Uterus (tissue), 4 donors: ENCODE data around the gene L2HGDH. TPM values are rescaled to one million over a fixed set of nuclear protein-coding genes. Genes with fewer than 3 reads are reported as not detected.
A peak's percentile ranks its signal among the peaks of the same experiment; 100 is the strongest.

Experiments used
- DNase-seq, 2 donors: peaks; one replicate each; pipeline ENCODE4 v3.0.0-alpha.2; 2019 to 2020
- H3K27ac ChIP-seq, 2 donors: fragments of 200-600 bp; sonication (generic); 1 replicate in 1 of 2; 2 replicates in 1 of 2; pipeline ENCODE4 v1.5.1; 2016 to 2018
- H3K27me3 ChIP-seq, 2 donors: fragments of 200-600 bp; sonication (generic); one replicate each; pipeline ENCODE4 v1.5.1; 2018 to 2019; ENCODE audit warnings: control low read depth in 1 of 2
- H3K36me3 ChIP-seq, 2 donors: fragments of 200-600 bp; sonication (generic); one replicate each; pipeline ENCODE4 v1.5.1; 2019; ENCODE audit warnings: control low read depth in 1 of 2
- H3K4me1 ChIP-seq, 2 donors: fragments of 200-600 bp; sonication (generic); one replicate each; pipeline ENCODE4 v1.5.1; 2018 to 2019; ENCODE audit warnings: control low read depth in 1 of 2
- H3K4me3 ChIP-seq, 2 donors: fragments of 200-600 bp; sonication (generic); 1 replicate in 1 of 2; 2 replicates in 1 of 2; pipeline ENCODE4 v1.5.1; 2018 to 2019; ENCODE audit warnings: mild to moderate bottlenecking in 1 of 2
- H3K9me3 ChIP-seq, 2 donors: fragments of 200-600 bp; sonication (generic); one replicate each; pipeline ENCODE4 v1.5.1; 2019; ENCODE audit warnings: control low read depth in 1 of 2
- CTCF ChIP-seq, 4 experiments: fragments of 200-600 bp in 2 of 4; fragments of 450-650 bp in 2 of 4; sonication (generic) in 2 of 4; IDR thresholded peaks; one replicate each; pipeline ENCODE4 v1.5.1; 2016 to 2019; ENCODE audit warnings: antibody characterized with exemption in 4 of 4, mild to moderate bottlenecking in 2 of 4, moderate library complexity in 1 of 4
- POLR2A ChIP-seq, 2 donors: fragments of 450-650 bp; IDR thresholded peaks; one replicate each; pipeline ENCODE4 v1.6.1; 2016; ENCODE audit warnings: antibody characterized with exemption in 2 of 2, mild to moderate bottlenecking in 1 of 2, moderate library complexity in 1 of 2
- intact Hi-C: fragments of 100-400 bp; cut with DNase I; formaldehyde crosslinking; loops from one replicate; pipeline ENCODE4 v1.15.1; 2023; ENCODE audit warnings: low total_unique reads
- total RNA-seq, 4 donors: library from RNA; depleted of rRNA in 3 of 4; stranded (reverse); fragments of >200 nt in 3 of 4; gene quantifications; one replicate each; pipeline versions ENCODE4 v1.1.0 to v1.2.4, GENCODE V29; 2014 to 2023
- donor health status: DM: yes; HTN: yes; CAD: no.

L2HGDH gene
- total RNA-seq, 4 donors from 2014 or later: 0.29 to 7.9 (median 2.5) TPM

GRCh38 chr14:50228313-50228712, 83.7 kb downstream of the L2HGDH start:
- TF ChIP-seq CTCF (IDR thresholded peaks at IDR 0.05): no peak
- no peak for TF ChIP-seq POLR2A (IDR thresholded peaks at IDR 0.05)
- Histone ChIP-seq H3K9me3 (no peaks in the 10 kb centered on the region), H3K36me3 (no peaks in the 10 kb centered on the region), H3K4me1 (peaks cover 0 to 9% of the 10 kb centered on the region in 2 donors), H3K4me3 (no peak overlapping the region), H3K27ac (no peak overlapping the region), H3K27me3 (no peaks in the 10 kb centered on the region)
- DNase-seq: no peak
- intact Hi-C loops: no loop called here

DNA sequence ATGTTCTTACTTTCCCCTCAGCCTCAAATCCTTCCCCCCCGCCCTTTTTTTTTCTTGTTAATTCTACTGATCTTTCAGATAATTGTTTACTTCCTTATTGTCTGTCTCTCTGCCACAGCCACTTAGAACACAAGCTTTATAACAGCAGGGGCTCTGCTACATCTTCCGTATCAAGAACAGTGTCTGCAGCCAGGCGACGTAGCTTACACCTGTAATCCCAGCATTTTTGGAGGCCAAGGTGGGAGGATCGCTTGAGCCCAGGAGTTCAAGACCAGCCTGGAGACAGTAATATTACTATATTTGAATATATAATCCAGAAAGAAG, 86.1 kb downstream of the L2HGDH start:
- TF ChIP-seq POLR2A (IDR thresholded peaks at IDR 0.05) (no peak), CTCF (IDR thresholded peaks at IDR 0.05) (no peak)
- intact Hi-C loops: no loop called here
- peaks cover 0 to 9% of the 10 kb centered on the region in 2 donors for H3K4me1 ChIP-seq
- no peak for DNase-seq
- H3K4me3 ChIP-seq: no peak overlapping the region
- H3K27me3 ChIP-seq: no peaks in the 10 kb centered on the region
- H3K9me3 ChIP-seq: no peaks in the 10 kb centered on the region
- peak overlapping the region in 1 of 2 donors; percentile 60 for H3K27ac ChIP-seq
- H3K36me3 ChIP-seq: no peaks in the 10 kb centered on the region

- Histone ChIP-seq H3K27ac (peak overlapping the region in 1 of 2 donors; percentile 60), H3K36me3 (no peaks in the 10 kb centered on the region), H3K4me3 (no peak overlapping the region), H3K9me3 (no peaks in the 10 kb centered on the region), H3K4me1 (peaks cover 0 to 9% of the 10 kb centered on the region in 2 donors), H3K27me3 (no peaks in the 10 kb centered on the region)
- intact Hi-C loops: no loop called here
- DNase-seq: no peak
- TF ChIP-seq CTCF (IDR thresholded peaks at IDR 0.05): no peak
- no peak for TF ChIP-seq POLR2A (IDR thresholded peaks at IDR 0.05)
Observed at GRCh38 chr14:50225067-50225973, 86.7 kb downstream of the L2HGDH start.

DNA sequence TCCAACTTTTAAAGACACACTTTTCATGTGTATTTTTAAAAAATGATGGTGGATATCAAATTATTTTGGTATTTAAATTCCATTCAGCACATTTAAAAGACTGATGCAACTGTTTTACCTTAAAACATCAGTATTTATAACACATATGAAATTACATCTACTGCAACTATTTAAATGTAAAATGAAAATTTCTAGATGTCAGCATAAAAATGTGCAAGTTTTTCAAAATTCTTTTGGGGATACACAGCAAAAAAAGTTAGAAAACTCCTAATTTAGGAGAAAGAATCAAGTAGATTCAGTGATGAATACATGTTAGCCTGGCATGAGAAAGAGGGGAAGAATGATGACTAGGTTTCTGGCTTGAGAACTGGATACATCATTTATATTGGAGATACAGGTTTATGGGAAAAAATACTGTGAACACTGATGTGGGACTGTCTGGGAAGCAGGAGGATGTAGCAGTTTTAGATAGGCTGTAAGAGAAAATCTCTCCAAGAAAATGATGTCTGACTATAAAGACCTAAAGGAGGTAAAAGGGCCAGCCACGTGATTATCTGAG, 89.9 kb downstream of the L2HGDH start:
- Histone ChIP-seq H3K27me3 (no peaks in the 10 kb centered on the region), H3K36me3 (no peaks in the 10 kb centered on the region), H3K4me1 (no peaks in the 10 kb centered on the region), H3K4me3 (no peak overlapping the region), H3K9me3 (no peaks in the 10 kb centered on the region), H3K27ac (peak overlapping the region in 1 of 2 donors; percentile 14)
- no peak for DNase-seq
- TF ChIP-seq POLR2A (IDR thresholded peaks at IDR 0.05) (no peak), CTCF (IDR thresholded peaks at IDR 0.05) (no peak)
- intact Hi-C loops: no loop called here

DNA sequence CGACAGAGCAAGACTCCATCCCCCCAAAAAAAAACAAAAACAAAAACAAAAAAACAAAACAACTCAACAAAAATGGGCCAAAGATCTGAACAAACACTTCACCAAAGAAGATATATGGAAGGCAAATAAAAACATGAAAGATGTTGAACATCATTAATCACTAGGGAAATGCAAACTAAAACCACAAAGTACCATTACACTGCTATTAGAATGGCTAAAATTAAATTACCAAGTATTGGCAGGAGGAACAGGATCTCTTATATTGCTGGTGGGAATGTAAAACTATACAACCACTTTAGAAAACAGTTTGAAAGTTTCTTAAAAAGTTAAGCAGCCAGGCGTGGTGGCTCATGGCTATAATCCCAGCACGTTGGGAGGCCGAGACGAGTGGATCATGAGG, 93.5 kb downstream of the L2HGDH start:
- H3K27ac ChIP-seq: no peak overlapping the region
- H3K4me3 ChIP-seq: no peak overlapping the region
- no peak for DNase-seq
- no peaks in the 10 kb centered on the region for H3K9me3 ChIP-seq
- TF ChIP-seq CTCF (IDR thresholded peaks at IDR 0.05): no peak
- no peak for TF ChIP-seq POLR2A (IDR thresholded peaks at IDR 0.05)
- H3K4me1 ChIP-seq: no peaks in the 10 kb centered on the region
- intact Hi-C loops: no loop called here
- H3K36me3 ChIP-seq: no peaks in the 10 kb centered on the region
- no peaks in the 10 kb centered on the region for H3K27me3 ChIP-seq
